Effector CD8-positive, alpha-beta T cell (primary cell): ENCODE measurements around the gene SLC27A2.
"Not testable (repeated sequence)": the region's sequence is repeated elsewhere in the genome, so short reads cannot be mapped to it uniquely, and the experiment has no call there.

ENCODE experiments used
- DNase-seq: peaks from one replicate; lab custom pipeline; 2025; lab: John Stamatoyannopoulos, UW

SLC27A2 gene

GRCh38 chr15:50163719-50164410 lies 18.1 kb upstream of the SLC27A2 start:
- no peak for DNase-seq

- no peak for DNase-seq
Observed at GRCh38 chr15:50164458-50164857, 17.5 kb upstream of the SLC27A2 start.

GRCh38 chr15:50166216-50166615 lies 15.8 kb upstream of the SLC27A2 start:
- DNase-seq: no peak

- no peak for DNase-seq
Observed at GRCh38 chr15:50167110-50167509, 14.9 kb upstream of the SLC27A2 start.

- no peak for DNase-seq
Observed at GRCh38 chr15:50168379-50168778, 13.6 kb upstream of the SLC27A2 start.

- no peak for DNase-seq
Observed at GRCh38 chr15:50168783-50169411, 13.1 kb upstream of the SLC27A2 start.

- DNase-seq: not testable (repeated sequence)
Observed at GRCh38 chr15:50172360-50172895, 9.6 kb upstream of the SLC27A2 start.

- no peak for DNase-seq
Observed at GRCh38 chr15:50176869-50177268, 5.1 kb upstream of the SLC27A2 start.

- DNase-seq: no peak
Observed at GRCh38 chr15:50180091-50180490, 1.9 kb upstream of the SLC27A2 start.

- no peak for DNase-seq
Observed at GRCh38 chr15:50180582-50180981, 1.4 kb upstream of the SLC27A2 start.

GRCh38 chr15:50181201-50181968 lies 611 bp upstream of the SLC27A2 start:
- DNase-seq: no peak

GRCh38 chr15:50182219-50183013 lies 420 bp downstream of the SLC27A2 start:
- DNase-seq: no peak

GRCh38 chr15:50183112-50183794 lies 1.3 kb downstream of the SLC27A2 start:
- no peak for DNase-seq

GRCh38 chr15:50184863-50185504 lies 3.0 kb downstream of the SLC27A2 start:
- no peak for DNase-seq

- no peak for DNase-seq
Observed at GRCh38 chr15:50186090-50186489, 4.1 kb downstream of the SLC27A2 start.

- no peak for DNase-seq
Observed at GRCh38 chr15:50186752-50187151, 4.8 kb downstream of the SLC27A2 start.

- DNase-seq: no peak
Observed at GRCh38 chr15:50187525-50187924, 5.5 kb downstream of the SLC27A2 start.

GRCh38 chr15:50187997-50188396 lies 6.0 kb downstream of the SLC27A2 start:
- no peak for DNase-seq

GRCh38 chr15:50188793-50189192 lies 6.8 kb downstream of the SLC27A2 start:
- DNase-seq: not testable (repeated sequence)

GRCh38 chr15:50189633-50190032 lies 7.6 kb downstream of the SLC27A2 start:
- DNase-seq: no peak

- no peak for DNase-seq
Observed at GRCh38 chr15:50190166-50190570, 8.2 kb downstream of the SLC27A2 start.
